GM12865 (cell line): Measurements from ENCODE around the gene FOXL1.

Source experiments
- DNase-seq: peaks from one replicate; pipeline ENCODE4 v3.0.0; 2010; ENCODE audit warnings: low read depth
- H3K4me3 ChIP-seq: 2 replicates; pipeline ENCODE4 v1.5.1; 2011; ENCODE audit warnings: mild to moderate bottlenecking, low read depth, low read length, control low read depth
- CTCF ChIP-seq: IDR thresholded peaks from 2 replicates; pipeline ENCODE4 v1.5.1; 2011; ENCODE audit warnings: low read length, control low read depth, low read depth, inconsistent platforms; ENCODE audit not compliant: insufficient read depth; ENCODE audit errors: missing control alignments

FOXL1 gene

GRCh38 chr16:86597880-86598606, 19.7 kb downstream of the FOXL1 start:
- peak; percentile 7 for DNase-seq
- no peak overlapping the region for H3K4me3 ChIP-seq
- no peak for TF ChIP-seq CTCF

- no peak for TF ChIP-seq CTCF
- no peak overlapping the region for H3K4me3 ChIP-seq
- no peak for DNase-seq
These were observed 20.5 kb downstream of the FOXL1 start for GRCh38 chr16:86598607-86599565.

- TF ChIP-seq CTCF, result no peak
- H3K4me3 ChIP-seq, result no peak overlapping the region
- no peak for DNase-seq
These were observed 23.0 kb downstream of the FOXL1 start for GRCh38 chr16:86601356-86601755.

GRCh38 chr16:86602521-86602920, 24.2 kb downstream of the FOXL1 start:
- no peak for DNase-seq
- no peak overlapping the region for H3K4me3 ChIP-seq
- no peak for TF ChIP-seq CTCF

GRCh38 chr16:86604436-86605193, 26.3 kb downstream of the FOXL1 start:
- no peak for TF ChIP-seq CTCF
- DNase-seq, result peak; percentile 33
- peak overlapping the region; percentile 59 for H3K4me3 ChIP-seq

- no peak overlapping the region for H3K4me3 ChIP-seq
- DNase-seq, result no peak
- TF ChIP-seq CTCF, result no peak
These were observed 27.6 kb downstream of the FOXL1 start for GRCh38 chr16:86605950-86606349.
